ENCODE measurements around the gene SLC29A2.
A peak's percentile ranks its signal among the peaks of the same experiment; 100 is the strongest.

The SLC29A2 gene

GRCh38 chr11:66346476-66347424 is 24.8 kb downstream of the SLC29A2 start:
- no peak for DNase-seq

GRCh38 chr11:66345316-66345649 is 26.3 kb downstream of the SLC29A2 start:
- DNase-seq = no peak

- DNase-seq = peak; percentile 95
Measured at GRCh38 chr11:66344550-66345315, 26.8 kb downstream of the SLC29A2 start, which contains the start of gene BRMS1. BRMS1 (minus strand) TSS chr11:66345104; CDS start chr11:66342234, 2,870 bp downstream.

GRCh38 chr11:66343176-66343575 is 28.4 kb downstream of the SLC29A2 start:
- DNase-seq = no peak

- DNase-seq = no peak
Measured at GRCh38 chr11:66341502-66342126, 29.9 kb downstream of the SLC29A2 start.

- no peak for DNase-seq
Measured at GRCh38 chr11:66340596-66341501, 30.7 kb downstream of the SLC29A2 start.

- no peak for DNase-seq
Measured at GRCh38 chr11:66339686-66340483, 31.7 kb downstream of the SLC29A2 start.

GRCh38 chr11:66339162-66339675 is 32.3 kb downstream of the SLC29A2 start:
- DNase-seq = no peak

- no peak for DNase-seq
Measured at GRCh38 chr11:66338276-66339161, 33.0 kb downstream of the SLC29A2 start.

GRCh38 chr11:66337103-66337899 is 34.3 kb downstream of the SLC29A2 start:
- no peak for DNase-seq

- DNase-seq = peak; percentile 76
Measured at GRCh38 chr11:66336234-66337102, 35.1 kb downstream of the SLC29A2 start, which contains the start of gene RIN1. RIN1 (minus strand) TSS chr11:66336434; CDS start chr11:66336402, 32 bp downstream.

- DNase-seq = no peak
Measured at GRCh38 chr11:66335531-66336233, 35.9 kb downstream of the SLC29A2 start.

GRCh38 chr11:66334605-66335442 is 36.7 kb downstream of the SLC29A2 start:
- DNase-seq = no peak

GRCh38 chr11:66333896-66334604 is 37.5 kb downstream of the SLC29A2 start:
- no peak for DNase-seq

- no peak for DNase-seq
Measured at GRCh38 chr11:66333220-66333877, 38.2 kb downstream of the SLC29A2 start.

Measured in CD4-positive, alpha-beta T cell treated with Interleukin-4 for 4 hours (primary cell).